H1 (cell line): ENCODE measurements around the gene VWA1. TPM values are rescaled to one million over a fixed set of nuclear protein-coding genes. Genes with fewer than 3 reads are reported as not detected.

ENCODE experiments used
- CTCF ChIA-PET: fragments of 300-600 bp; sonication (Branson Sonifier 250); formaldehyde crosslinking; loops from one replicate; lab custom pipeline; 2021; ENCODE audit not compliant: partially characterized antibody; lab: Charles Lee
- POLR2A ChIA-PET: fragments of 300-600 bp; sonication (Branson Sonifier 250); formaldehyde crosslinking; loops from one replicate; lab custom pipeline; 2021; ENCODE audit warnings: inconsistent platforms; ENCODE audit not compliant: partially characterized antibody; lab: Charles Lee
- DNase-seq, 2 experiments: peaks; one replicate each; pipeline versions ENCODE4 v3.0.0 to v3.0.0-alpha.2; 2010 to 2022; ENCODE audit warnings: low spot score in 2 of 2, low read depth in 1 of 2, mixed read lengths in 1 of 2
- FAIRE-seq: peaks from 2 replicates; lab custom pipeline; 2011; peaks lifted over from hg19 to GRCh38; lab: Jason Lieb, UNC
- H2AFZ ChIP-seq: 2 replicates; pipeline ENCODE4 v1.8.1; 2012; ENCODE audit warnings: low read length, inconsistent platforms
- H2AK5ac ChIP-seq: 2 replicates; pipeline ENCODE4 v1.6.1; 2013; ENCODE audit warnings: low read depth, low read length
- H2BK120ac ChIP-seq: replicated peaks from 2 replicates; pipeline ENCODE3; 2013; ENCODE audit warnings: low read depth, low read length, inconsistent platforms
- H2BK12ac ChIP-seq: 2 replicates; pipeline ENCODE4 v1.6.1; 2013; ENCODE audit warnings: low read depth, low read length
- H2BK15ac ChIP-seq: 2 replicates; pipeline ENCODE4 v1.6.1; 2013; ENCODE audit warnings: low read length
- H2BK20ac ChIP-seq: 2 replicates; pipeline ENCODE4 v1.6.1; 2013; ENCODE audit warnings: low read length
- H2BK5ac ChIP-seq: 2 replicates; pipeline ENCODE4 v1.6.1; 2013; ENCODE audit warnings: low read depth, low read length
- H3K14ac ChIP-seq: 2 replicates; pipeline ENCODE4 v1.6.1; 2013; ENCODE audit warnings: inconsistent platforms; ENCODE audit not compliant: insufficient read length
- H3K18ac ChIP-seq: 2 replicates; pipeline ENCODE4 v1.6.1; 2013; ENCODE audit warnings: low read length; ENCODE audit errors: extremely low read depth
- H3K23ac ChIP-seq: 2 replicates; pipeline ENCODE4 v1.6.1; 2013; ENCODE audit warnings: inconsistent platforms; ENCODE audit not compliant: insufficient read length
- H3K23me2 ChIP-seq: 2 replicates; pipeline ENCODE4 v1.6.1; 2013; ENCODE audit warnings: low read depth, low read length
- H3K27ac ChIP-seq: 2 replicates; pipeline ENCODE4 v1.6.1; 2011; ENCODE audit warnings: low read depth, low read length, inconsistent platforms
- H3K27me3 ChIP-seq, 4 experiments: replicated peaks in 1 of 4; 1 replicate in 1 of 4; 2 replicates in 3 of 4; pipeline versions ENCODE4 v1.6.1 to v1.8.1; 2011 to 2013; ENCODE audit warnings: low read length in 3 of 4, mild to moderate bottlenecking in 3 of 4, inconsistent platforms in 2 of 4, mixed read lengths in 2 of 4, moderate library complexity in 1 of 4; ENCODE audit not compliant: control insufficient read depth in 3 of 4, insufficient read depth in 3 of 4; ENCODE audit errors: extremely low read depth in 1 of 4
- H3K36me3 ChIP-seq, 4 experiments: 2 replicates each; pipeline versions ENCODE4 v1.6.1 to v1.8.1; 2011 to 2013; ENCODE audit warnings: mild to moderate bottlenecking in 4 of 4, low read length in 3 of 4, moderate library complexity in 2 of 4, control low read depth in 1 of 4, inconsistent platforms in 1 of 4; ENCODE audit not compliant: insufficient read depth in 4 of 4, control insufficient read depth in 2 of 4
- H3K4ac ChIP-seq: replicated peaks from 2 replicates; pipeline ENCODE3; 2013; ENCODE audit warnings: low read length, low read depth, mixed read lengths, inconsistent platforms; ENCODE audit not compliant: insufficient read length
- H3K4me1 ChIP-seq, 4 experiments: replicated peaks in 1 of 4; 1 replicate in 1 of 4; 2 replicates in 3 of 4; pipeline versions ENCODE4 v1.6.1 to v1.8.1; 2011 to 2013; ENCODE audit warnings: low read length in 3 of 4, inconsistent platforms in 2 of 4, mixed read lengths in 1 of 4; ENCODE audit not compliant: insufficient read depth in 4 of 4, control insufficient read depth in 3 of 4
- H3K4me2 ChIP-seq, 2 experiments: 2 replicates each; pipeline versions ENCODE4 v1.6.1 to v1.8.1; 2011 to 2013; ENCODE audit warnings: low read depth in 2 of 2, low read length in 2 of 2, control low read depth in 1 of 2, inconsistent platforms in 1 of 2, mild to moderate bottlenecking in 1 of 2; ENCODE audit not compliant: insufficient read depth in 1 of 2
- H3K4me3 ChIP-seq, 4 experiments: fragments of 200-600, 300-600 bp in 1 of 4; sonication (generic), shearing (Covaris generic), sonication (Bioruptor Twin) in 1 of 4; 2 replicates each; pipeline versions ENCODE4 v1.5.1 to v1.8.1; 2011 to 2016; ENCODE audit warnings: low read length in 4 of 4, low read depth in 3 of 4, control low read depth in 2 of 4, inconsistent platforms in 2 of 4, mild to moderate bottlenecking in 2 of 4, mixed read lengths in 1 of 4, moderate library complexity in 1 of 4; ENCODE audit not compliant: insufficient read depth in 2 of 4; ENCODE audit errors: extremely low read depth in 1 of 4
- H3K56ac ChIP-seq: replicated peaks from 2 replicates; pipeline ENCODE3; 2013; ENCODE audit warnings: low read depth, mild to moderate bottlenecking, mixed read lengths, low read length, inconsistent platforms; ENCODE audit not compliant: insufficient read length
- H3K79me1 ChIP-seq: 2 replicates; pipeline ENCODE4 v1.6.1; 2013; ENCODE audit warnings: low read depth, low read length, control low read depth
- H3K79me2 ChIP-seq, 2 experiments: 2 replicates each; pipeline versions ENCODE4 v1.6.1 to v1.8.1; 2012 to 2013; ENCODE audit warnings: low read length in 2 of 2, mild to moderate bottlenecking in 2 of 2, inconsistent platforms in 1 of 2; ENCODE audit not compliant: insufficient read depth in 2 of 2, control insufficient read depth in 1 of 2
- H3K9ac ChIP-seq, 4 experiments: replicated peaks in 1 of 4; 1 replicate in 1 of 4; 2 replicates in 3 of 4; pipeline versions ENCODE4 v1.6.1 to v1.8.1; 2011 to 2013; ENCODE audit warnings: low read depth in 3 of 4, low read length in 3 of 4, control low read depth in 2 of 4, mild to moderate bottlenecking in 2 of 4, moderate library complexity in 2 of 4, inconsistent platforms in 1 of 4; ENCODE audit errors: extremely low read depth in 1 of 4
- H3K9me3 ChIP-seq, 2 experiments: 2 replicates each; pipeline versions ENCODE4 v1.6.1 to v1.8.1; 2012 to 2013; ENCODE audit warnings: mild to moderate bottlenecking in 2 of 2, moderate library complexity in 2 of 2, control low read depth in 1 of 2, inconsistent platforms in 1 of 2, low read depth in 1 of 2, low read length in 1 of 2, mixed read lengths in 1 of 2; ENCODE audit not compliant: insufficient read depth in 2 of 2
- H4K20me1 ChIP-seq, 2 experiments: replicated peaks in 1 of 2; 2 replicates each; pipeline versions ENCODE3 to v1.8.1; 2011 to 2013; ENCODE audit warnings: inconsistent platforms in 2 of 2, low read length in 2 of 2, mild to moderate bottlenecking in 1 of 2; ENCODE audit not compliant: insufficient read depth in 2 of 2, control insufficient read depth in 1 of 2
- H4K5ac ChIP-seq: 2 replicates; pipeline ENCODE4 v1.6.1; 2013; ENCODE audit warnings: low read length, low read depth, mixed read lengths, inconsistent platforms; ENCODE audit not compliant: insufficient read length
- H4K8ac ChIP-seq: 2 replicates; pipeline ENCODE4 v1.8.0; 2013; ENCODE audit warnings: mild to moderate bottlenecking, moderate library complexity, low read length, inconsistent platforms; ENCODE audit not compliant: insufficient read depth; ENCODE audit errors: extremely low read depth
- H4K91ac ChIP-seq: replicated peaks from 2 replicates; pipeline ENCODE3; 2013; ENCODE audit warnings: low read length, mixed read lengths, inconsistent platforms; ENCODE audit not compliant: insufficient read length
- POU5F1 ChIP-seq: IDR thresholded peaks from 2 replicates; pipeline ENCODE4 v1.6.1; 2011; ENCODE audit warnings: low read depth, mild to moderate bottlenecking, low read length, moderate library complexity
- SIX5 ChIP-seq: IDR thresholded peaks from 2 replicates; pipeline ENCODE4 v1.6.1; 2011; ENCODE audit warnings: mild to moderate bottlenecking, low read depth, low read length
- YY1 ChIP-seq: IDR thresholded peaks from 2 replicates; pipeline ENCODE4 v1.6.1; 2011; ENCODE audit warnings: low read depth, mild to moderate bottlenecking, low read length
- WGBS, 2 experiments: shearing (Covaris generic) in 1 of 2; methylation state at CpG; one replicate each; pipeline versions ENCODE4 v1.1.6 to v1.1.7; 2013 to 2015; ENCODE audit warnings: low lambda C conversion rate in 2 of 2, mixed read lengths in 2 of 2, inconsistent platforms in 1 of 2, low coverage in 1 of 2, missing lambda C conversion rate in 1 of 2; ENCODE audit not compliant: insufficient replicate concordance in 2 of 2, insufficient coverage in 1 of 2, insufficient read length in 1 of 2; ENCODE audit errors: extremely low coverage in 1 of 2, missing lambda C conversion rate in 1 of 2; 5-methylcytosine and 5-hydroxymethylcytosine counted together
- polyA plus RNA-seq, 7 experiments: library from polyadenylated mRNA; depleted of rRNA in 3 of 7; stranded (reverse) in 5 of 7; unstranded in 2 of 7; fragments of >200 nt in 5 of 7; fragments of 200-250 nt in 2 of 7; gene quantifications; 1 replicate in 5 of 7; 2 replicates in 1 of 7; 4 replicates in 1 of 7; pipeline versions ENCODE4 v1.2.1 to v1.2.3, GENCODE V29; 2011 to 2013; ENCODE audit warnings: missing spikeins in 2 of 7, mixed read lengths in 2 of 7
- total RNA-seq: library from RNA; stranded (reverse); fragmentation: NEBNext Ultra II Directional; extraction: Animal tissue kit (Norgen Biotek cat#: 25700); gene quantifications from 2 replicates; pipeline ENCODE4 v1.2.1, GENCODE V29; 2021

VWA1 gene
- total and polyA plus RNA-seq, 2 of the 8 experiments (the other 6 are each of a cell fraction or from before 2014, with no cell fraction given): 16.0 to 36.6 TPM

DNA sequence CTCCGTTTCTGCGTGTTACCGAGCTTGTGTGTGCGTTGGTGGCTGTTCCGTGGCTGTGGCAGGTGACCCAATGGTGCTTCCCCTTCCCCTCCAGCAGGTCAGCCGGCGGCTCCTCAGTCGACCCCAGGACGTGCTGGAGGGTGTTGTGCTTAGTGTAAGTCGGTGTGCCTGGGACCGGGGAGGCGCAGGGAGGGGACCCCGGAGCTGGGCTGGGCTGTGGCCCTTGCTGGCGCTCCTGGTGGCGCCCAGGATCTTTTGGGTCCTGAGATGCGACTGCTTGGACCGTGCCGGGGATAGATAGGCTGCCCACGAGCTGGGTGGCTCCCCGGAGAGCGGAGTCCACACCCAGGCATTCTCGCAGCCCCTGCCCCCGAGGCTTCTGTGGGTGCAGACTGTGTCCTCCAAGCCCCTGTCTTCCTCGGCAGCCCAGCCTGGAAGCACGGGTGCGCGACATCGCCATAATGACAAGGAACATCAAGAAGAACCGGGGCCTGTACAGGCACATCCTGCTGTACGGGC, 19.9 kb downstream of the VWA1 start:
- 95% methylated on average over 28 of the region's 30 CpGs; no CpG with 5 or more reads in 1 of the 2 experiments for WGBS, 2 experiments
- Histone ChIP-seq H2BK120ac (no peak overlapping the region), H4K20me1 (no peaks in the 10 kb centered on the region), H3K79me2 (no peaks in the 10 kb centered on the region), H3K9me3 (no peaks in the 10 kb centered on the region), H3K36me3 (no peaks in the 10 kb centered on the region), H3K79me1 (no peaks in the 10 kb centered on the region), H2BK15ac (no peak overlapping the region), H3K9ac (no peak overlapping the region), H4K5ac (no peak overlapping the region), H3K4ac (no peak overlapping the region), H2BK5ac (no peak overlapping the region), H3K18ac (no peak overlapping the region), H3K27me3 (no peaks in the 10 kb centered on the region), H3K56ac (no peak overlapping the region), H3K14ac (no peak overlapping the region), H2AFZ (no peak overlapping the region), H2BK12ac (no peak overlapping the region), H3K23ac (no peak overlapping the region), H2BK20ac (no peak overlapping the region), H4K8ac (no peak overlapping the region), H3K27ac (no peak overlapping the region), H4K91ac (no peak overlapping the region), H3K4me3 (no peak overlapping the region), H3K4me1 (no peaks in the 10 kb centered on the region), H2AK5ac (no peak overlapping the region), H3K4me2 (no peak overlapping the region), H3K23me2 (no peaks in the 10 kb centered on the region)
- ChIA-PET CTCF (interaction anchor here (0.7 to 1.2 kb wide), 3 partner anchors 14 to 49 kb away, joined by 3 to 4 read pairs (median 3); no protein-coding TSS in a partner anchor), POLR2A (interaction anchor here (0.6 to 1.4 kb wide), 2 partner anchors 14 to 25 kb away, joined by 3 to 4 read pairs; no protein-coding TSS in a partner anchor)
- FAIRE-seq (no peak), DNase-seq (no peak)
- TF ChIP-seq SIX5: no peak
- no peak for TF ChIP-seq YY1
- no peak for TF ChIP-seq POU5F1
